ENCODE measurements around the gene CDH23.

The CDH23 gene

GRCh38 chr10:71723311-71723710 lies 326.6 kb downstream of the CDH23 start:
- DNase-seq (ENCODE audit: low read depth) = no peak
- TF ChIP-seq, protein P1, sequence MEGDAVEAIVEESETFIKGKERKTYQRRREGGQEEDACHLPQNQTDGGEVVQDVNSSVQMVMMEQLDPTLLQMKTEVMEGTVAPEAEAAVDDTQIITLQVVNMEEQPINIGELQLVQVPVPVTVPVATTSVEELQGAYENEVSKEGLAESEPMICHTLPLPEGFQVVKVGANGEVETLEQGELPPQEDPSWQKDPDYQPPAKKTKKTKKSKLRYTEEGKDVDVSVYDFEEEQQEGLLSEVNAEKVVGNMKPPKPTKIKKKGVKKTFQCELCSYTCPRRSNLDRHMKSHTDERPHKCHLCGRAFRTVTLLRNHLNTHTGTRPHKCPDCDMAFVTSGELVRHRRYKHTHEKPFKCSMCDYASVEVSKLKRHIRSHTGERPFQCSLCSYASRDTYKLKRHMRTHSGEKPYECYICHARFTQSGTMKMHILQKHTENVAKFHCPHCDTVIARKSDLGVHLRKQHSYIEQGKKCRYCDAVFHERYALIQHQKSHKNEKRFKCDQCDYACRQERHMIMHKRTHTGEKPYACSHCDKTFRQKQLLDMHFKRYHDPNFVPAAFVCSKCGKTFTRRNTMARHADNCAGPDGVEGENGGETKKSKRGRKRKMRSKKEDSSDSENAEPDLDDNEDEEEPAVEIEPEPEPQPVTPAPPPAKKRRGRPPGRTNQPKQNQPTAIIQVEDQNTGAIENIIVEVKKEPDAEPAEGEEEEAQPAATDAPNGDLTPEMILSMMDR (IDR thresholded peaks at IDR 0.05; ENCODE audit: control insufficient read depth, extremely low read depth, insufficient read depth) = no peak
- H3K4me3 ChIP-seq (ENCODE audit: low read depth, low read length) = no peak overlapping the region

GRCh38 chr10:71724539-71724938 lies 327.8 kb downstream of the CDH23 start:
- H3K4me3 ChIP-seq (ENCODE audit: low read depth, low read length) = no peak overlapping the region
- TF ChIP-seq, protein P1 (IDR thresholded peaks at IDR 0.05; ENCODE audit: control insufficient read depth, extremely low read depth, insufficient read depth) = no peak
- no peak for DNase-seq (ENCODE audit: low read depth)

GRCh38 chr10:71725249-71725648 lies 328.5 kb downstream of the CDH23 start:
- DNase-seq (ENCODE audit: low read depth) = no peak
- TF ChIP-seq, protein P1 (IDR thresholded peaks at IDR 0.05; ENCODE audit: control insufficient read depth, extremely low read depth, insufficient read depth) = no peak
- no peak overlapping the region for H3K4me3 ChIP-seq (ENCODE audit: low read depth, low read length)

DNA sequence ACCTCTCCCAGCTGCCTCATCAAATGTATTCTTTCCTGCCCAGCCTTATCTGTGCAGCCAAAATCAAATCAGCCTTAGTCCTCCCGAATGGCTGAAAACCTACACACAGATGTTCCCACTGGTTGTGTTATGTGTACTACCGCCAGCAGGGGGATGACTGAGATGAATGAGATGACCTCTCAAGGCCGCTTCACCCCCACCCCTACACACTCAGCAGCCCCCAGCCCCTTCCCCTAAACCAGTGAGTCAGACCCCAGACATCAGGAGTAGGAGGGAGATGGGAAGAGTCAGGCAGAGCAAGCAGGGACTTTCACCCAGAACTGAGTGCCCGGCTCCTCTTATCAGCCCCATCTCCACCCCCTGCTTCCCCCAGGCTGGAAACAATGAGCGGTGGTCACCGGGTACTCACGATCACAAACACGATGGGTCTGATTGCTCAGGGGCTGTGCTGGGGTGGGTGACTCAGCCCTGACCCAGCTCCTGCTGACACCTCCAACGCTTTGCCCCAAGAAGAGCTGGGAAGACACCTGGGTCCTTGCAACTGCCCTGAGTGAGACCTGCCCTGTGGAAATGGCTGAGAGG lies 329.4 kb downstream of the CDH23 start:
- DNase-seq (ENCODE audit: low read depth) = no peak
- TF ChIP-seq, protein P1 (IDR thresholded peaks at IDR 0.05; ENCODE audit: control insufficient read depth, extremely low read depth, insufficient read depth) = no peak
- H3K4me3 ChIP-seq (ENCODE audit: low read depth, low read length) = no peak overlapping the region

DNA sequence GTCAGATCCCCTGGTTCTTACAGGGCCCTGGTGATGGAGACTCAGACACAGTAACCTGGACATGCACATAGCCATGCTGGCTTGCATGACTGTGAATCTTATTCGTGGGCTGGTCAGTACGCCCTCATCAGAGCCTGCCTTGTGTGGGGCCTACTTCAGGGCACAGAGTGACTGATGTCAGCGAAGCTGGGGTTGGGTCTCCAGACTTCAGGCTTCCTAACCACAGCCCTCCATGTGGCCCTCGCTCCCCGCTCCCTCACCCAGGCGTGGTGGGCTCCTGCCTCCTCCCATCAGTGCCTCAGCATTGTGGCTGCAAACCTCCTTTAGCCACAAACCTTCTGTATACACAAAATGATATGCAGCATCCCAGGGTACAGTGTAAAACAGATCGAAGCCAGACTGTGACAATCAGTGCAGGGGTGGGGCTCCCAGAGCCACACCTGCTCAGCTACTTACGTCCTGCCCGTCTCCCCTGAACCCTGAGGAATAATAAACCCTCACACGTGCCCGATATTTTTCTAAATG lies 329.9 kb downstream of the CDH23 start:
- TF ChIP-seq, protein P1 (IDR thresholded peaks at IDR 0.05; ENCODE audit: control insufficient read depth, extremely low read depth, insufficient read depth) = no peak
- no peak for DNase-seq (ENCODE audit: low read depth)
- H3K4me3 ChIP-seq (ENCODE audit: low read depth, low read length) = no peak overlapping the region

DNA sequence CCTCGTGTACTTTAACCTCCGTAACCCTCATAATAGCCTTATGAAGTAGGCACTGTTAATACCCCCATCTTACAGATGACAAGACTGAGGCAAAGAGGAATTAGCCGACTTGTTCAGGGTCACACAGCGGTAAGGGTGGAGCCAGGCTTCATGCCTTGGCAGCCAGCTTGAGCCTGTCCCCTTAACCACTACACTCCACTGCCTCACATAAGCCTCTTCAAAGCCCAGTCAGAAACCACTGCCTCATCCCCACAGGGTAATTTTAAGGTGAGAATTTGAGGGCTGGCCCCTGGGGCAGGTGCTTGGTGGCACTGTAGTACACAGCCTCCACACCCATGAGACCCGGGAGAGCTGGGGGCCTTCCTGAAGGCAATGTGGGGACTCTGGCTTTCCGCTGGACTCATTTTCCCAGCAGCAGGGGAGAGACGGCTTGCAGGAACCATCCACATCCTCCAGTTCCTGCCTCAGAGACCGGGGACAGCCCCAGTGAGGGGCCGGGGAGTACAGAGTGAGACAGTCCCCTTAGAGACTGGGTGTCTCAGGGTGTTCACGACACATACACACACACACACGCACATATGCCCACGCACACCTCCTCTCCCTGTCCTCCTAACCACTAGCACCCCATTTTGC lies 330.5 kb downstream of the CDH23 start:
- TF ChIP-seq, protein P1 (IDR thresholded peaks at IDR 0.05; ENCODE audit: control insufficient read depth, extremely low read depth, insufficient read depth) = no peak
- DNase-seq (ENCODE audit: low read depth) = no peak
- H3K4me3 ChIP-seq (ENCODE audit: low read depth, low read length) = no peak overlapping the region
